ENCODE data around the gene SULT2A1.

DNA sequence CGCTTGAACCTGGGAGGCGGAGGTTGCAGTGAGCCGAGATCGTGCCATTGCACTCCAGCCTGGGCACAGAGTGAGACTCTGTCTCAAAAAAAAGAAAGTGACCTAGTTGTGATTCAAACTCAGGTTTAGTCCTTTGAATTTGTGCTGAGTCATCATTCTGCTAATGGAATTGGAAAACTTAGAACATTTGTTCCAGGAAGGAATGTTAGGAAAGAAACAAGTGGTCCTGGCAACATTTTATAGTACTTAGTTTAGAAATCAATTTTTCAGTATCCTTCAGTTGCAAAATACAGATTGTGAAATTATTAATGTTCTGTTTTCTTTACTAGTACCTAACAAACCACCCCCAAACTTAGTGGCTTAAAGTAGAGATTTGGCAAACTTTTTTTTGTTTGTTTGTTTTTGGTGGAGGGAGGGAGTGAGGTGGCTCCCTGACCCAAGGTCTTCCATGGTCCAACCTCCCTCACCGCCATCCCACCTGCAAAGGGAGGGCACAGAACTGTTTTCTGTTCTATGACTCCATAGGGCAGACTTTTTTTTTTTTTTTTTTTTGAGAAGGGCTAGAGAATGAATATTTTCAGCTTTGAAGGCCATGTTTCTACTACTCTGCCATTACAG, 9.2 kb upstream of the SULT2A1 start:
- TF ChIP-seq, protein P1, sequence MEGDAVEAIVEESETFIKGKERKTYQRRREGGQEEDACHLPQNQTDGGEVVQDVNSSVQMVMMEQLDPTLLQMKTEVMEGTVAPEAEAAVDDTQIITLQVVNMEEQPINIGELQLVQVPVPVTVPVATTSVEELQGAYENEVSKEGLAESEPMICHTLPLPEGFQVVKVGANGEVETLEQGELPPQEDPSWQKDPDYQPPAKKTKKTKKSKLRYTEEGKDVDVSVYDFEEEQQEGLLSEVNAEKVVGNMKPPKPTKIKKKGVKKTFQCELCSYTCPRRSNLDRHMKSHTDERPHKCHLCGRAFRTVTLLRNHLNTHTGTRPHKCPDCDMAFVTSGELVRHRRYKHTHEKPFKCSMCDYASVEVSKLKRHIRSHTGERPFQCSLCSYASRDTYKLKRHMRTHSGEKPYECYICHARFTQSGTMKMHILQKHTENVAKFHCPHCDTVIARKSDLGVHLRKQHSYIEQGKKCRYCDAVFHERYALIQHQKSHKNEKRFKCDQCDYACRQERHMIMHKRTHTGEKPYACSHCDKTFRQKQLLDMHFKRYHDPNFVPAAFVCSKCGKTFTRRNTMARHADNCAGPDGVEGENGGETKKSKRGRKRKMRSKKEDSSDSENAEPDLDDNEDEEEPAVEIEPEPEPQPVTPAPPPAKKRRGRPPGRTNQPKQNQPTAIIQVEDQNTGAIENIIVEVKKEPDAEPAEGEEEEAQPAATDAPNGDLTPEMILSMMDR (optimal IDR thresholded peaks at IDR 0.05 in 1 of 3, IDR thresholded peaks at IDR 0.05 in 1 of 3, conservative IDR thresholded peaks at IDR 0.05 in 1 of 3; ENCODE audit: extremely low read depth in 1 of 3, insufficient read depth in 2 of 3, low read length in 3 of 3), result no peak
- no peak for TF ChIP-seq EZH2 (IDR thresholded peaks at IDR 0.05; ENCODE audit: low read length)
